DND-41 (cell line): ENCODE measurements around the gene FAM83G.

Source experiments
- ATAC-seq: fragments of 200-7000 bp; cut with Tn5 transposase; 3 replicates; pipeline ENCODE4 v1.9.1; 2021; ENCODE audit warnings: low read depth; ENCODE audit not compliant: insufficient read depth
- DNase-seq: peaks from one replicate; pipeline ENCODE4 v3.0.0-alpha.2; 2020
- H2AFZ ChIP-seq: 2 replicates; pipeline ENCODE4 v1.6.0; 2012; ENCODE audit warnings: low read depth, low read length
- H3K27ac ChIP-seq: 2 replicates; pipeline ENCODE4 v1.5.1; 2012; ENCODE audit warnings: low read length, inconsistent platforms
- H3K27me3 ChIP-seq: fragments of 200-600 bp; sonication (generic); 2 replicates; pipeline ENCODE4 v1.6.0; 2012; ENCODE audit warnings: low read length, mild to moderate bottlenecking, inconsistent platforms; ENCODE audit not compliant: insufficient read depth, poor library complexity
- H3K36me3 ChIP-seq: 2 replicates; pipeline ENCODE4 v1.5.1; 2012; ENCODE audit warnings: low read length, inconsistent platforms; ENCODE audit not compliant: insufficient read depth
- H3K4me1 ChIP-seq: 2 replicates; pipeline ENCODE4 v1.5.1; 2012; ENCODE audit warnings: mild to moderate bottlenecking, low read length; ENCODE audit not compliant: insufficient read depth
- H3K4me2 ChIP-seq: 2 replicates; pipeline ENCODE4 v1.6.0; 2012; ENCODE audit warnings: mild to moderate bottlenecking, moderate library complexity, low read length, inconsistent platforms; ENCODE audit not compliant: insufficient read depth
- H3K4me3 ChIP-seq, 2 experiments: fragments of 200-600 bp in 1 of 2; shearing (Covaris generic) in 1 of 2; 2 replicates each; pipeline ENCODE4 v1.5.1; 2012 to 2016; ENCODE audit warnings: inconsistent platforms in 2 of 2, low read length in 2 of 2, mild to moderate bottlenecking in 2 of 2, low read depth in 1 of 2, moderate library complexity in 1 of 2
- H3K79me2 ChIP-seq: 2 replicates; pipeline ENCODE4 v1.6.0; 2012; ENCODE audit warnings: low read length, inconsistent platforms; ENCODE audit not compliant: insufficient read depth
- H3K9ac ChIP-seq: 2 replicates; pipeline ENCODE4 v1.6.0; 2012; ENCODE audit warnings: low read depth, mild to moderate bottlenecking, inconsistent platforms, low read length, moderate library complexity
- H3K9me3 ChIP-seq: 2 replicates; pipeline ENCODE4 v1.5.1; 2012; ENCODE audit warnings: low read length, moderate library complexity, mild to moderate bottlenecking, inconsistent platforms; ENCODE audit not compliant: insufficient read depth, severe bottlenecking
- H4K20me1 ChIP-seq: 2 replicates; pipeline ENCODE4 v1.6.0; 2012; ENCODE audit warnings: low read length; ENCODE audit not compliant: insufficient read depth
- EZH2 ChIP-seq: IDR thresholded peaks from 3 replicates; pipeline ENCODE4 v1.6.1; 2012; ENCODE audit warnings: borderline replicate concordance, low read depth, mild to moderate bottlenecking, moderate library complexity, low read length, inconsistent platforms; ENCODE audit not compliant: severe bottlenecking
- TF ChIP-seq, protein P1 (sequence below): IDR thresholded peaks from 2 replicates; pipeline ENCODE4 v1.5.1; 2012; ENCODE audit warnings: borderline replicate concordance, low read length, moderate library complexity, mild to moderate bottlenecking; ENCODE audit not compliant: poor library complexity, severe bottlenecking; ENCODE audit errors: extremely low read depth

Gene FAM83G

DNA sequence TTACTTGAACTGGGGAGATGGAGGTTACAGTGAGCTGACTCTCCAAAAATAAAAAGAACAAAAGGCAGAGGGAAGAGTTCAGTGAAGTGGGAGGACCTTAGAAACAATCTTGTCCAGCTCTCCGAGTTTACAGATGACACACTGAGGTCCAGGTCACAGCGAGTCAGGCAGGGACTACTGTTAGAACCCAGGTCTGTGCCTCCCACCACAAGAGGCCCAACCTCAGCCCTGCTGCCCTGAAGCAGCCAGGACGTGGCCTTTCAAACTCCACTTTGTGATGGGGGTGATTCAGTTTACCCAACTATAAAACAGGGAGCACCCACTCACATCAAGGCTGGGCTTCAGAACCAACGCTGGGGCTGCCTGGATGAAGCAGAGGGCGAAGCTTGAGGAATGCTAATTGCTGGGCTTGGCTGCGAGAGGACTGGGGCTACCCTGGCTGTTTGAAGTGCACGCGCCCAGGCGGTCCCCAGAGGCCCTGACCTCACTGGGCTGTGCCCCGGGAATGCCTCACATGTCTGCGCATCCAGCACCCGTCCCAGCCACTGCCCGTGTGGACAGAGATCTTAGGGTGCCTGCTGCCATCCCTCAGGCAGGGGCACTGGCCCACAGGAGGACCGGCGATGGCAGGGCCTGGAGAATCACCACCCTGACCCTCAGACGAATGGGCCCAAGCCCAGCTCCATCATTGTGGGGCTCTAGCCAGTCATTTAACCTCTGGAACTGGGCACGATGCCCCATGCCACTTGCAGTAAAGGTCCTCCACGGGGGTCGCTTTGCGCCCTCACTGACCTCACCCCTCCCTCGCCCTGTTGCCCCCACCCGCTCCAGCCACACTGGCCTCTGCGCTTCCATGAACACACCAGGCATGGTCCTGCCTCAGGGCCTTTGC is 41.2 kb downstream of the FAM83G start:
- Histone ChIP-seq H3K27me3 (no peaks in the 10 kb centered on the region), H3K27ac (no peak overlapping the region), H3K79me2 (no peaks in the 10 kb centered on the region), H2AFZ (no peak overlapping the region), H3K36me3 (no peaks in the 10 kb centered on the region), H3K4me3 (no peak overlapping the region), H3K4me2 (no peak overlapping the region), H3K9me3 (no peaks in the 10 kb centered on the region), H4K20me1 (peaks cover 18% of the 10 kb centered on the region), H3K9ac (no peak overlapping the region), H3K4me1 (no peaks in the 10 kb centered on the region)
- TF ChIP-seq EZH2 = no peak
- TF ChIP-seq, protein P1, sequence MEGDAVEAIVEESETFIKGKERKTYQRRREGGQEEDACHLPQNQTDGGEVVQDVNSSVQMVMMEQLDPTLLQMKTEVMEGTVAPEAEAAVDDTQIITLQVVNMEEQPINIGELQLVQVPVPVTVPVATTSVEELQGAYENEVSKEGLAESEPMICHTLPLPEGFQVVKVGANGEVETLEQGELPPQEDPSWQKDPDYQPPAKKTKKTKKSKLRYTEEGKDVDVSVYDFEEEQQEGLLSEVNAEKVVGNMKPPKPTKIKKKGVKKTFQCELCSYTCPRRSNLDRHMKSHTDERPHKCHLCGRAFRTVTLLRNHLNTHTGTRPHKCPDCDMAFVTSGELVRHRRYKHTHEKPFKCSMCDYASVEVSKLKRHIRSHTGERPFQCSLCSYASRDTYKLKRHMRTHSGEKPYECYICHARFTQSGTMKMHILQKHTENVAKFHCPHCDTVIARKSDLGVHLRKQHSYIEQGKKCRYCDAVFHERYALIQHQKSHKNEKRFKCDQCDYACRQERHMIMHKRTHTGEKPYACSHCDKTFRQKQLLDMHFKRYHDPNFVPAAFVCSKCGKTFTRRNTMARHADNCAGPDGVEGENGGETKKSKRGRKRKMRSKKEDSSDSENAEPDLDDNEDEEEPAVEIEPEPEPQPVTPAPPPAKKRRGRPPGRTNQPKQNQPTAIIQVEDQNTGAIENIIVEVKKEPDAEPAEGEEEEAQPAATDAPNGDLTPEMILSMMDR = no peak
- no peak for ATAC-seq
- DNase-seq = no peak

DNA sequence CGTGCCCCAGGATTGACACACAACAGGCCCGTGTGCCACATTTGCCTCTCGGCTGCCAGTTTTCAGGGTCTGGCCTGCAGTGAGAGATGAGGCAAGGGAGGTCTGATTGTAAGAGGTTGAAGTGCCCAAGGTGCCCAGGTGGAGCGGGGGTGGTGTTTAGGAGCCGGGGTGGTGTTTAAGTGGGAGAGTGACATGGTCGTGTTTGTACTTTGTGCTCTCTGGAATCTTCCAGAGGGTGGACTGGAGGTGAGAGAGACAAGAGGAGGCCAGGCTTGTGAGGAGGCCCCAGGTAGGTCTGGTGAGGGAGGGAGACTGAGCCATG is 42.1 kb downstream of the FAM83G start:
- H2AFZ ChIP-seq = no peak overlapping the region
- no peaks in the 10 kb centered on the region for H3K9me3 ChIP-seq
- H3K4me2 ChIP-seq = no peak overlapping the region
- ATAC-seq = no peak
- no peak overlapping the region for H3K27ac ChIP-seq
- no peaks in the 10 kb centered on the region for H3K36me3 ChIP-seq
- no peaks in the 10 kb centered on the region for H3K79me2 ChIP-seq
- no peak for DNase-seq
- no peaks in the 10 kb centered on the region for H3K27me3 ChIP-seq
- H3K9ac ChIP-seq = no peak overlapping the region
- no peak overlapping the region for H3K4me3 ChIP-seq
- H3K4me1 ChIP-seq = no peaks in the 10 kb centered on the region
- H4K20me1 ChIP-seq = peaks cover 14% of the 10 kb centered on the region
- TF ChIP-seq, protein P1 = no peak
- no peak for TF ChIP-seq EZH2

DNA sequence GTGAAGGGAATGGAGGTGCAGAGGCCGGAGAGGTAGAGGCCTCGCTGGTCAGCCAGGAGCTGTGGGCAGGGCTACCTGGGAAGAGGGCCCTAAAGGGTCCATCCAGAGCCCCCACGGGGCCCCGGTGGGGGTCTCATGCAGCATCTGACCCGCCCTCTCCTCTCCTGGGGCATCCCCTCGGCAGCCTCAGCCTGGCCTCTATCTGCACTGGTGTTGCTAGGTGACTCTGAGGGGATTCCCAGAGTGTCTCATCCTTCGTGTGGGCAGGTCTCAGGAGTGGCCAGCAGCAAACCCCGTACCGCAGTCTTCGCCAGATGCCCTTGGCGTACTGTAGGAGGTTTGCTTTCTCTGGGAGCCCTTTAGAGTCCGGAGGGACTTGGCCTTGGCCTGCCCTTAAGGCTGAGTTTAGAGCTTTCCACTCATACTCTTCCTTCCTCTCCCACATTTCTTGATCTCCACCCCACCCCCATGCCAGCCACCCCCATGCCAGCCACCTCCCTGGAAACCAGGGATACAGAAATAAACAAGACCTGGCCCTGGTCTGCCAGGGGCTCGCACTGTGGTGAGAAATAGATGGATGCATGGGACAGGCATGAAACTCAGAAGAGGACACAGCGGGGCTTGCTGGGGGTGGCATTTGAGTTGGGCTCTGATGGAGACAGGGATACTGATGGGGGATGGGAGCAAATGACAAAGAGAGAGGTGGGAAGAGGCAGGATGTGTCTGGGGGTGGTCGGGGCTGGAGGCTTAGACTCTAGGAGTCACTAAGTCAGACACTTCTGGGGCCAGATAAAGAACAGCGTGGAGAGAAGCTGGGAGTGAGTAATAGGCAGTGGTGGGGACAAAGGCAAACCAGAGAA is 42.7 kb downstream of the FAM83G start:
- H3K79me2 ChIP-seq = no peaks in the 10 kb centered on the region
- no peaks in the 10 kb centered on the region for H3K27me3 ChIP-seq
- DNase-seq (no peak), ATAC-seq (no peak)
- no peak overlapping the region for H3K9ac ChIP-seq
- no peak overlapping the region for H3K27ac ChIP-seq
- H4K20me1 ChIP-seq = peaks cover 14% of the 10 kb centered on the region
- H3K9me3 ChIP-seq = no peaks in the 10 kb centered on the region
- H3K4me2 ChIP-seq = no peak overlapping the region
- no peaks in the 10 kb centered on the region for H3K36me3 ChIP-seq
- no peaks in the 10 kb centered on the region for H3K4me1 ChIP-seq
- H2AFZ ChIP-seq = no peak overlapping the region
- TF ChIP-seq, protein P1 = no peak
- TF ChIP-seq EZH2 = no peak
- H3K4me3 ChIP-seq = no peak overlapping the region
